GM18498 (cell line): ENCODE results near the gene DLG3.

ENCODE experiments used
- ATAC-seq: cut with Tn5 transposase; IDR thresholded peaks from one replicate; pipeline ENCODE4 v1.9.1; 2021; ENCODE audit warnings: mild to moderate bottlenecking, moderate library complexity; ENCODE audit not compliant: unreplicated experiment

Gene DLG3

GRCh38 chrX:70437011-70437410 is 7.6 kb upstream of the DLG3 start:
- ATAC-seq: no peak

DNA sequence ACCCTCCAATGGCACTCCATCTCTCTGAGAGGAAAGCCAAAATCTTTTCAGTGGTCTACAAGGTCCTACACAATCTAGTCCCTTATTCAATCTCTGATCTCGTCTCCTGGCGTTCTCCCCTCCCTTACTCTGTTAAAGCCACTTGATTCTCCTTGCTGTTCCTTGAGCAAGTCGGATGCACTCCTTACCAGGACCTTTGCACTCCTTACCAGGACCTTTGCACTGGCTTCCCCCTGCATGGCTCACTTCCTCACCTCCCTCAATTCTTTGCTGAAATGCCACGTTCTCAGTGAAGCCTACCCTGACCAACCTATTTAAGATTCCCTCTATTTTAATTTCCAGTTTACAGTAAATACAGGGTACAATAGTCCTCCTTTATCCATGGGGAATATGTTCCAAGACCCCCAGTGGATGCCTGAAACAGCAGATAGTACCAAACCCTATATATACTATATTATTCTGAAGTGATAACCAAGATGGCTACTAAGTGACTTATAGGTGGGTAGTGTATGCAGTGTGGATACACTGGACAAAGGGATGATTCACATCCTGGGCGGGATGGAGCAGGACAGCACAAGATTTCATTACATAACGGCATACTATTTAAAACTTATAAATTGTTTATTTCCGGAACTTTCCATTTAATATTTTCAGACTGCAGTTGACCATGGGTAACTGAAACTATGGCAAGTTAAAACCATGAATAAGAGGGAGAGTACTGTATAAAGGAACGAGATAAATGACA is 6.5 kb upstream of the DLG3 start:
- ATAC-seq: no peak

DNA sequence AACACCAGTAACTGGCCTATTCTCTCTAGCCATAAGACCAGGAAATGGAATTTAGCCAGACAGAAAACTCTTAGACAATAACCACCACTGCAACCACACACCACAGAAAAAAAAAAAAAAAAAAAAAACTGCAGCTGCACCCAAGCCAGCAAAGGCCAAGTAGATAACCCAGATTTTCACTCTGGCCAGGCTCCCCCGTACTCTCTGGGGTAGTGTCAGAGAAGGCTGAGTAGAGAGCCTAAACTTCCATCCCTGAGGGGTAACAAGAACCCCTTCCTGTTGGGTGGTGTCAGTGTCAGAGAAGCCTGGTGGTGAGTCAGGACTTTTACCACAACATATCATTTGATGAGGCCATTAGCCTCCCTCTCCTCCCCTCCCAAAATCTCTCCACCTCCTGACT is 5.6 kb upstream of the DLG3 start:
- ATAC-seq: no peak

DNA sequence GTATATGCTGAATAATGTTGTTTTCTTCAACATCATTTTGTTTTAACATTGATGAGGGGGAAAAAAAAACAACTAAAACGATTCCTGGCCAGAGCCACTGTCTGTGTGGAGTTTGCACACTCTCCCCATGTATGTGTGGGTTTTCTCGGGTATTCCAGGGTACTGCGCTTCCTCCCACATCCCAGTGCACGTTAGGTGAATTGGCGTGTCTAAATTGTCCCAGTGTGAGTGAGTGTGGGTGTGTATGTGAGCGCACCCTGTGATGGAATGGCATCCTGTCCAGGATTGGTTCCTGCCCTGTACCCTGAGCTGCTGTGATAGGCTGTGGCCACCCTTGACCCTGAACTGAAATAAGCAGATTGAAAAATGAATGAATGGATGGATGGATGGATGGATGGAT is 2.4 kb upstream of the DLG3 start:
- no peak for ATAC-seq

DNA sequence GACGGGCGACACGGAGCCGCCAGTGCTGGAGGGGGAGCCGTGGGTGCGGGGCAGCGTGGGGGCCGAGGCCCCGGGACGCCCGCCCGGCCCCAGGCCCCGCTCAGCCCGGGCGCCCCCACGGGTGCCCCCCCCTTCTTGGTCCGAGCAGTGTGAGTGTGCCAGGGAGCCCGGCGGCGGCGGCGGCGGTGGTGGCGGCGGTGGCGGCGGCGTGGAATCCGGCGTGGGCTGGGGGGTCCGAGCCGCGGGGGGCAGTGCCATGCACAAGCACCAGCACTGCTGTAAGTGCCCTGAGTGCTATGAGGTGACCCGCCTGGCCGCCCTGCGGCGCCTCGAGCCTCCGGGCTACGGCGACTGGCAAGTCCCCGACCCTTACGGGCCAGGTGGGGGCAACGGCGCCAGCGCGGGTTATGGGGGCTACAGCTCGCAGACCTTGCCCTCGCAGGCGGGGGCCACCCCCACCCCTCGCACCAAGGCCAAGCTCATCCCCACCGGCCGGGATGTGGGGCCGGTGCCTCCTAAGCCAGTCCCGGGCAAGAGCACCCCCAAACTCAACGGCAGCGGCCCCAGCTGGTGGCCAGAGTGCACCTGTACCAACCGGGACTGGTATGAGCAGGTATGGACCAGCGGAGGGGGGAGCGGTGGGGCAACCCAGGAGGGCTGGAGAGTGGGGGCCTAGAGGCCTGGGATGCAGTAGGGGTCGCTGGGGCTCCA is 466 bp downstream of the DLG3 start:
- no peak for ATAC-seq

DNA sequence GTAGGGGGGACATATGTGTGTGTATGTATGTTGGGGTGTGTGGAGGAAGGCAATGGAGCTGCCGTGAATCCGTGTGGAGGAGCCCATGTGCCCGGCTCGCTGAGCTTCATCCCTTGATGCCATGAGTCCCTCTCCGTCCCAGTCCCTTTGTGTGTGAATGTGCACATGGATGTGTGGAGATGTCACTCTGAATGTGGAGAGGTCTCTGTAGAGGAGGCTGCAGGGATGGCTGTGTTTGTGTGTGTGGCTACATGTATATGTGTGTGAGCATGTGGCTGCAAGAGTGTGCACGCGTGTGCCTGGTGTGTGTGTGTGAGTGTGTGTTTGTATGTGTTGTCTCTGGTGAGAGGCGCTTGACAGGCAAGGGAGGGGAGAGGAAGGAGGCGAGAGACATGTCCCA is 1.3 kb downstream of the DLG3 start:
- ATAC-seq: no peak

DNA sequence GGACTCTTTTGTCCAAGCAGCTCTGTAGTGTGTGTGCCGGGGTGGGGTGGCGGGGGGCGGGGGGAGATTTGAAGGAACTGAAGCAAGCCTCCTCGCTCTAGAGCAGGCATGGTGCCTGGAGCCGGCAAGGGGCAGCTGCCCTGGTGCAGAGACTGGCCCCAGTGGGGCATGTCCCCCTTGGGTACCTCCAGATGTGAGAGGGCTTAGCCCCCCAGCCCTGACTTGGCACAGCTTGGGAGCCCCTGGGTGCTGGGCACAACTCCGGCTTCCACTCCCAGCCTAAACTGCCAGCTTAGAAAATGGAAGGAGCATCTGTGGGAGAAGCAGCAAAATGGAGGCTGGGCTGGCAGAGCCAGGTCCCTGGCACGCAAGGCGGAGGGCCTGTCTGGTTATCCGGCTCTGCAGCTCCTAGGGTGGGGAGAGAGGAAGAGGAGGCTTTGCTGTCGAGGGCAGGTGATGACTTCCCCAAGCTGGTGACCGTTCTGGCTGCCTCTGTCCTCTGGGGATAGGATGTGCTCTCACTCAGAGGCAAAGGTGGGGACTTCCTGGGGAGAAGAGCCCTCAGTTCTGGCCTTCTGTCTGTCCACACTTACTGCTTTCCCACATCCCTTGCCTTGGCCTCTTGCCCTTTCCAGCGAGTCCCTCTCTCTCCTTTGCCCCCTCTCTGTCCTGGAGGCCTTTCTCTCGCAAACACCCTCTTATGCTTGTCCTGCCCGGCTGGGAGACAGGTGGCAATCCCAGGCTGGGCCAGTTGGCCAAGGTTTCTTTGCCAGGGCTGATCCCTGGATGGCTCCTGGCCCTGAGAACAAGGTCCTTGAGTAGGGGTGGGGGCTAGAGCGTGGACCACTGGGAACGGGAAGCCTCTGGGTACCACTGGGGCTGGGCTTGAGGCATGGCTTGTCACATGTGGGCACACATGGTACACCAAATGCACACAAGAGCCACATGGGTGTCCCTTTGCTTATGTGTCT is 2.0 kb downstream of the DLG3 start:
- ATAC-seq: no peak

DNA sequence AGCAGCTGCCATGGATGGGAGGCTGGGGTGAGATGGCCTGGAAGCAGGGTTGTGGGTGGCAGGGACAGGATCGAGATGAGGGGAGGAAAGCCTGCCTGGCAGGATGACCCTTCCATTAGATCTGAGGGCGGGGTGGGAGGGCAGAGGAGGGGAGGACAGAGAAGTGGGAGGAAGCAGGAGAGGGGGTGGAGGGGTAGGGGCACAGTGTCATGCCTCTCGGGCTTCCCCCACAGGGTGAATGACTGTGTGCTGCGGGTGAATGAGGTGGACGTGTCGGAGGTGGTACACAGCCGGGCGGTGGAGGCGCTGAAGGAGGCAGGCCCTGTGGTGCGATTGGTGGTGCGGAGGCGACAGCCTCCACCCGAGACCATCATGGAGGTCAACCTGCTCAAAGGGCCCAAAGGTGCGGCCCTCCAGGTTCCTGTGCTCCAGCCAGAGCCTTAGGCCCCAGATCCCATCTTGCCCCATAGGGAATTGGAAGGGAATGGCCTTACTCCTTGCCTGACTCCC is 4.9 kb downstream of the DLG3 start:
- ATAC-seq: no peak

- ATAC-seq: peak; percentile 48
Measured at GRCh38 chrX:70452143-70452733, 7.6 kb downstream of the DLG3 start.

DNA sequence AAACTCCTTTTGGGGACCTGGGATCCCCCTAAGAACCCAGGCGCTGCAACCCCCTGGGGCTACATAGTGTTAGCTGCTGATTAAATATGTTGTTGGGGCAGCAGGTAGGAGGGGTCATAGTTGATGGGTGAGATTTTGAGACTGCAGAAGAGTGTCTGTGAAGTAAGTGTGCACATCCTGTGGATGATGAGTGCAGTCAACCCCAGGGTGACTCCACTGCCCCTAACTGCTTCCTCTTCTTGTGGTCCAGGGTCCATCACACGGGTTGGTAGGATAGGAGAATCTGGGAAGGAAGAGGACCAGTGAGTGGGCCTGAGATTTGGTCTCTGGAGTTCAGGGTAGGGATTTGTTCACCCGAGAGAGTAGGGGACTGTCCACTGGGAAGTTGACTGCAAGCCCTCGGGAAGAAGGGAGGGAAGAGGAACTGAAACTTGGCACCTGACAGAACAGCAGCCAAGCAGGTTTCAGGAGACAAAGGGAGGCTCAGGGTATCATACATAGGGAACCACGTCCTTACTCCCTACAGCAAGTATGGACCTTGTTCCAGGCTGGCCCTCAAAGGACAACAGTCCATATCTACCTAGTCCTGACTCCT is 8.5 kb downstream of the DLG3 start:
- ATAC-seq: no peak

GRCh38 chrX:70454441-70455365 is 10.1 kb downstream of the DLG3 start:
- ATAC-seq: peak; percentile 51

DNA sequence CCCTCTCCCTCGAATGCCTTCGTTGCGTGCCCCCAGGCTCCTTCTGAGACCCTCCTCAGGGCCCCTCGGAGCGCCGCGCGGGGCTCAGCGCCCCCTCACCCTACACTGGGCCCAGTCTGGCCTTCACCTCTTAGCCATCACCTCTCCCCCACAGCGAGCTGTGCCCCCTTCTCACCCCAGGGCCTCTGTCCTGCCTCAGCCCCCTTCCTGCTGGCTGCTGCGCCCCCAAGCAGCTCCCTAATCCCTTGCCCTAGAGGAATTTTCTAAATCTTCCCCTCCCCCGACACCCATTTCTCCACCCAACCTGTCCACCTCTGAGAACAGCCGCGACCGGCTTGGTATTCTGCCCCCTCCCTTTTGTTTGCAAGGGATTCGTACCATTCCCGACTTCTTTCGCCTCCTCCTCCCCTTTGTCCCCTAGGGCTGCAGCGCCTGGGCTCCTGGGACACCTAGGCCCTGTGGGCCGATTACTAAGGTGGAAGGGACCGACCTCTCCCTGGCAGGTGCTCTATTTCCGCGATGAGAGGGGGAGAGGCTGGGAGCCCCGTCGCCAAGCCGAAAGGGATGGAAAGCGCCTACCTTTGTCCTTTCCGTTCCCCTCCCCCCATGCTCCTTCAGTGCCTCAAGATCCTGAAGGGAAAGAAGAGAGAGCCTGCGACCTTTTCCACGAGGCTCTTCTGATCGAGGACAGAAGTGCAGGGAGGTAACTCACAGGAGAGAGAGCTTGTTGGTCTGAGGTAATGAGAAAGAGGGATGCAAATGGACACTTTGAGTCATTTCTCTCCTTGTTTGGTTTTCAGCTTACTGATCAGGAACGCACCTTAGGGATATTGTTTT is 10.9 kb downstream of the DLG3 start:
- ATAC-seq: no peak

GRCh38 chrX:70456256-70456655 is 11.6 kb downstream of the DLG3 start:
- ATAC-seq: no peak

GRCh38 chrX:70461026-70461425 is 16.4 kb downstream of the DLG3 start:
- ATAC-seq: no peak

DNA sequence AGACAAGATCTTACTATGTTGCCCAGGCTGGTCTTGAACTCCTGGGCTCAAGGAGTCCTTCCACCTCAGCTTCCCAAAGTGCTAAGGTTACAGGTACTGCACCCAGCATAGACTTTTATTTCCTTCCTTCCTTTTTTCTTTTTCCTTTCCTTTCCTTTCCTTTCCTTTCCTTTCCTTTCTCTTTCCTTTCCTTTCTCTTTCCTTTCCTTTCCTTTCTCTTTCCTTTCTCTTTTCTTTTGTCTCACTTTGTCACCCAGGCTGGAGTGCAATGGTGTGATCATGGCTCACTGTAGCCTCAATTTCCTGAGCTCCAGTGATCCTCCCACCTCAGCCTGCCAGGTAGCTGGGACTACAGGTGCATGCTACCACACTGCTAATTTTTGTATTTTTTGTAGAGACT is 19.4 kb downstream of the DLG3 start:
- no peak for ATAC-seq

- no peak for ATAC-seq
Measured at GRCh38 chrX:70466968-70467367, 22.3 kb downstream of the DLG3 start.

DNA sequence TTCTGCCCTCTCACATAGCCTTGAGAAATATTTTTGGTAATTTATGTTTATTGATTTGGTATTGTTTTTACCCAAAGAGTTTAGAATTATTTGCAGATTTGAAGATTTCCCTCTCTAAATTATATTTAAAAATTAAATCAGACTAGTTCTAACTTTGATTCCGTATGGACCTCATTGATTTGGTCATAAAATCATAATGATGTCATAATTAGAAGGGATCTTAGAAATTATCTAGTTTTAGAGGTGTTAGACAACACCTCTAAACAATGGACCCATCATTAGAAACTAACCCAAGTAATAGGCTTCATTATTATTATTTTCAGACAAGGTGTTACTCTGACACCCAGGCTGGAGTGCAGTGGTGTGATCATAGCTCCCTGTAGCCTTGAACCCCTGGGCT is 24.1 kb downstream of the DLG3 start:
- ATAC-seq: no peak

- peak; percentile 66 for ATAC-seq
Measured at GRCh38 chrX:70470850-70471289, 26.2 kb downstream of the DLG3 start.
